ELR (cell line): Measurements from ENCODE around the gene EGFR.
"Not testable (repeated sequence)": the region's sequence is repeated elsewhere in the genome, so short reads cannot be mapped to it uniquely, and the experiment has no call there.

ENCODE experiments used
- DNase-seq: peaks from one replicate; pipeline ENCODE4 v3.0.0-alpha.2; 2015; ENCODE audit warnings: low read depth

The EGFR gene

DNA sequence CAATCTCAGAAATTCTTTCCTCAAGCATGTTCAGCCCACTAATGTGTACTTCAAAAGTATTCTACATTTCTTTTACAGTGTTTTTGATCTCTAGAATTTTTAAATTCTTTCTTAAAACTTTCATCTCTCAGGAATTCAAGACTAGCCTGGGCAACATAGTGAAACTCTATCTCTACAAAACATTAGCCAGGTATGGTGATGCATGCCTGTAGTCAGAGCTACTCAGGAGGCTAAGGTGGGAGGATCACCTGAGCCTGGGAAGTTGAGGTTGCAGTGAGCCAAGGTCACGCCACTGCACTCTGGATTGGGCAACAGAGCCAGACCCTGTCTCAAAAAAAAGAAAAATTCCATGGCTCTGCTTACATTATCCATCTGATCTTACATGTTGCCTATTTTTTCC, 5.0 kb upstream of the EGFR start:
- no peak for DNase-seq

DNA sequence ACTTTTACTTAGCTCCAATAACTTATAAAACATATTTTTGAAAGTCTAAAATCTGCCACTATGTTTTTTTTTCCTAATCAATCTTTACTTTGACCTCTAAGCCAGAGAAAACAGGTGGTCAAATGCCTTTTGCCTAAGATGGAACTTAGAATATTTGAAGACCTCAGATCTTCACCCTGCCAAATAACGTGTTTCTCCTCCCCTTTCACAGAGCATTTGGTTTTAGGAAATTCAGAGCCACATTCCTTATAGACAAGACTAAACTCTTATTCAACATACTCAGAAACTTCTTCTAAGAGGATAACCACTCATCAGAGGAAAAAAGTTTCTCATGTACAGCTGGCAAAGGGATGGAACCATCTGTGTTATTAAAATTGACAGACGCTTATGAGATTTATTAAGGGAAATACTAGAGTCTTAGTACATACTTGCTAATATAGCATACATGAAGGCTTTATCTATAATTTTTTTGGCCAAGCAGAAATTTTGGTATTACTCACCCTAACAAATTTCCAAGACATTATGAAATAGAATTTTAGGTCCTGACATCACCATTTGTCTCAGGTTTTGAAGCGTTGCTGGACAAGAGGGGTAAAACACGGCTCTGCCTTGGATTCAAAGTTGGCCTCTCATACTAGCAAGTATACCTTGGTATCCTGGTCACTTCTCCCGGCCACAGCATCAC, 2.6 kb upstream of the EGFR start:
- DNase-seq, result no peak

DNA sequence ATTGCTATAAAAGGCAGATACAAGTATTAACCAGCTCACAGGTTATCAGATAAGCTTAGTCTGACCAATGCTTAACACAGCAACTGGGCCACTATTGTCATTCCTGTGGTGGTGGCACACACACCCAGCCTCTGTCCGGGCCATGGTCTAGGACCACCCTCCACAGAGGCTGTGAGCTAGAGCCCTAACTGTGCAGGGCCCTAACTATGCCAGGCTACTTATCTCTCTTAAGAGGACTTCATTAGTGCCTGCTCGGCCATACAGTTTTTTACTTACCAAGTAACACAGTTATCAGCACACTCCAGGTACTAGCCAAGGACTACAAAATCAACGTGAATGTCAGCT, 2.1 kb upstream of the EGFR start:
- no peak for DNase-seq

DNA sequence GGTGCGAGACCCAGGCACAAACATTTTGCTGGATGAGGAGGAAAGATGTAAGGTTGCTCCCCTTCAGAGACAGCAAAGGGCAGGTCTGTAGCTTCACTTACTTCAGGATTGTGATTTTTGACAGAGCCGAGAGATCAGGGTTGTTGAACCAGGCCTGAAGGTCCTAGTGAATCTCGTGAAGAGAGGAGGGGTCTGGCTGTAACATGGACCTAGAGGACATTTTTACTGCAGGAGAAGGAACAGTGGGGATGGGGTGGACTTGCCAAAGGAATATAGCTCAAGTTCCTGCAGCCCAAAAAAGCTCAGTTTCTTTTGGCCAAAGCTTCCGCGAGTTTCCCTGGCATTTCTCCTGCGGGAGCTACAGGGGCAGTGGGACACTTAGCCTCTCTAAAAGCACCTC, 976 bp upstream of the EGFR start:
- DNase-seq, result no peak

DNA sequence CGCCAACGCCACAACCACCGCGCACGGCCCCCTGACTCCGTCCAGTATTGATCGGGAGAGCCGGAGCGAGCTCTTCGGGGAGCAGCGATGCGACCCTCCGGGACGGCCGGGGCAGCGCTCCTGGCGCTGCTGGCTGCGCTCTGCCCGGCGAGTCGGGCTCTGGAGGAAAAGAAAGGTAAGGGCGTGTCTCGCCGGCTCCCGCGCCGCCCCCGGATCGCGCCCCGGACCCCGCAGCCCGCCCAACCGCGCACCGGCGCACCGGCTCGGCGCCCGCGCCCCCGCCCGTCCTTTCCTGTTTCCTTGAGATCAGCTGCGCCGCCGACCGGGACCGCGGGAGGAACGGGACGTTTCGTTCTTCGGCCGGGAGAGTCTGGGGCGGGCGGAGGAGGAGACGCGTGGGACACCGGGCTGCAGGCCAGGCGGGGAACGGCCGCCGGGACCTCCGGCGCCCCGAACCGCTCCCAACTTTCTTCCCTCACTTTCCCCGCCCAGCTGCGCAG, 424 bp downstream of the EGFR start:
- DNase-seq, result peak; percentile 49

DNA sequence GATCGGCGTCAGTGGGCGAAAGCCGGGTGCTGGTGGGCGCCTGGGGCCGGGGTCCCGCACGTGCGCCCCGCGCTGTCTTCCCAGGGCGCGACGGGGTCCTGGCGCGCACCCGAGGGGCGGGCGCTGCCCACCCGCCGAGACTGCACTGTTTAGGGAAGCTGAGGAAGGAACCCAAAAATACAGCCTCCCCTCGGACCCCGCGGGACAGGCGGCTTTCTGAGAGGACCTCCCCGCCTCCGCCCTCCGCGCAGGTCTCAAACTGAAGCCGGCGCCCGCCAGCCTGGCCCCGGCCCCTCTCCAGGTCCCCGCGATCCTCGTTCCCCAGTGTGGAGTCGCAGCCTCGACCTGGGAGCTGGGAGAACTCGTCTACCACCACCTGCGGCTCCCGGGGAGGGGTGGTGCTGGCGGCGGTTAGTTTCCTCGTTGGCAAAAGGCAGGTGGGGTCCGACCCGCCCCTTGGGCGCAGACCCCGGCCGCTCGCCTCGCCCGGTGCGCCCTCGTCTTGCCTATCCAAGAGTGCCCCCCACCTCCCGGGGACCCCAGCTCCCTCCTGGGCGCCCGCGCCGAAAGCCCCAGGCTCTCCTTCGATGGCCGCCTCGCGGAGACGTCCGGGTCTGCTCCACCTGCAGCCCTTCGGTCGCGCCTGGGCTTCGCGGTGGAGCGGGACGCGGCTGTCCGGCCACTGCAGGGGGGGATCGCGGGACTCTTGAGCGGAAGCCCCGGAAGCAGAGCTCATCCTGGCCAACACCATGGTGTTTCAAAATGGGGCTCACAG, 1.1 kb downstream of the EGFR start:
- DNase-seq, result peak; percentile 67

DNA sequence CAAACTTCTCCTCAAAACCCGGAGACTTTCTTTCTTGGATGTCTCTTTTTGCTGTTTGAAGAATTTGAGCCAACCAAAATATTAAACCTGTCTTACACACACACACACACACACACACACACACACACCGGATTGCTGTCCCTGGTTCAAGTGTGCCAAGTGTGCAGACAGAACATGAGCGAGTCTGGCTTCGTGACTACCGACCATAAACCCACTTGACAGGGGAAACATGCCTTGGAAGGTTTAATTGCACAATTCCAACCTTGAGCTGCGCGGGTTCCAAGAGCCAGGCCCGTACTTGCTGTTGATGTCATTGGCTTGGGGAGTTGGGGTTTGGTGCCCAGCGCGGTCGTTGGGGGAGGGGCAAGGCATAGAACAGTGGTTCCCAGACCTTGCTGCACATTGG, 1.7 kb downstream of the EGFR start:
- peak; percentile 52 for DNase-seq

DNA sequence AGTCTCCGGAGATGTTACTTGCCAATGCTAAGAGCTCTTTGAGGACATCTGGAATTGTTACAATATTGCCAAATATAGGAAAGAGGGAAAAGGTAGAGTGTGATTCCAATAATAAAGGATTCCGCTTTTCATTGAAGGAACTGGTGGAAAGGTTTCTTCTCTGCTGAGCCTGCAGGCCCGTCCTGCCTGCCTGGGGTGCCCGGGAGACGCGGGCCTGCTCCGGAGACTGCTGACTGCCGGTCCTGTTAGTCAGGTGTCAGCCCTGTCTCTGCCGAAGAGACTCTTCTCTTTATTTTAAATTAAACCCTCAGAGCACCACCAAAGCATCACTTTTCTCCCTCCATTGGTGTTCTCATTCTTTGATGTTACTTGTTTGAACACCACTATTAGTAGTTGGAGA, 2.2 kb downstream of the EGFR start:
- DNase-seq, result no peak

DNA sequence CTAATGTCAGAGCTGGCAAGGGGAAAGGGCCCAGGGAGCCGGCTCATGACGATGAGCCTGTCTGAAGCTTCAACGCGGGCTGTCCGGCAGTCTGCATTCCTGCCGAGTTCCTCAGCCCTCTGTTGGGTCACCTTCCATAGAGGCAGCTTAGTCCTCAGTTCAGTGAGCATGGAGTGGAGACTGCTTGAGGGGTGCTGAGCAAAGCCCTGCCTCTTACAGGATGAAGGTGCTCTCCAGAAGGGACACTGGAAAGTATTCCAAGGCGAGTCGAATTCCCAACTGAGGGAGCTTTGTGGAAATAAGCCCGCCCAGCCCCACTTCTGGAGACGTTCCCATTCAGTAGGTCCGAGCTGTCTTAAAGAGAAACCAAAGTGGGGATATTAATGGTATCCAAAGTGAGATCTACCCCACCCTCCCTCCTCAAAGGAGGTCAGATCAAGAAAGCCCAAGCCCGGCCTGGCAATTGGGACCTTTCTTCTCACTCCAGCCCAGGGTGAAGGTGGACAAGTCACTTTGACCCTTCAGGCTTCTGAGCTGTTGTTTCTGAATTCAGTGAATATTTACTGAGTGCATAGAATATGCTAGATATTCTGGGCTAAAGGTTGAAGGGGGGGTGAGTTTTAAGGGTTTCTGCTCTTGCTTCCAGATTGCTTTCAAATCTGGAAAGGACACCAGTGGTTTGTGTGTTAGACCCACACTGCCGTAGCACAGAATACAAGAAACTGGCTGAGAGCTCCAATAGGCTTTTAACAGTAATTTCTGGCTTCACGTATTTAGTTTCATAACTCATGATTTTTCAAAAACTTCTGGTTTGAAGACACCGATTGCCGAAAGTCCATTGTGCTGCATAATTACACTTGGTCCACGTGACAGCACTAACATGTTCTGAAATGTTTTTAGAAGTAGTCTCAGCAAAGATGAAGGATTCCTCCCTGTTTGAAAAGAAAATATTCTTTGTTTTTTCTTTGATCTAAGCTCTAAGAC, 3.5 kb downstream of the EGFR start:
- peak; percentile 53 for DNase-seq

DNA sequence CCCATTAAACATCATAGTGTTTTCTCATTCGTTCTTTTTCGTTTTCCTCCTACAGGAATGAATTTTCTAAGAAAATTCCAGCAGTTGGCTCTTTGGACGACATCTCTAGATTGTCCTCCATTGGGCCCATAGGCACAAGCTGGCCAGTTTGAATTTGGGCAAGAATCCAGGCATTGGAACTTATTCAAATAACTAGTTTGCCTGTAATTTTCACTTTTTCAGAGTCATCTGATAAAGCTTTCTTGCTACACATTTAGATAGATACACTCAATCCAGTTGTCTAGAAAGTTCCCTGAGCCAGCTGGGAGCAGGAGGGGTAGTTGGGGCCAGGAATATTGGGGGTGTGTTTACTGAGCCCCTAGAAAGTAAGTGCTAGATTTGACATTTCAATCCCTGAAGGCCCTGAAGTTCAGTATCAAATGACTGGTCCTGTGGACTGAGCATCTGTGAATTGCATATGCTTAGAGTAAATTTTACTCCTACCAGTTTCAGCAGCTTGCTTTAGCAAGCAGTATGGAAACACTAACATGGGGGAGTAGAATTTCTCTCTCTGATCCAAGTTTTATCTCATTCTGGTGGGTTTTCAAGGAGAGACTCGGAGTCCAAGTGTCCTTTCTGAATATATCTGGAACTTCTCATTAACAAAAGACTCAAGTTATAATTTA, 5.2 kb downstream of the EGFR start:
- no peak for DNase-seq

DNA sequence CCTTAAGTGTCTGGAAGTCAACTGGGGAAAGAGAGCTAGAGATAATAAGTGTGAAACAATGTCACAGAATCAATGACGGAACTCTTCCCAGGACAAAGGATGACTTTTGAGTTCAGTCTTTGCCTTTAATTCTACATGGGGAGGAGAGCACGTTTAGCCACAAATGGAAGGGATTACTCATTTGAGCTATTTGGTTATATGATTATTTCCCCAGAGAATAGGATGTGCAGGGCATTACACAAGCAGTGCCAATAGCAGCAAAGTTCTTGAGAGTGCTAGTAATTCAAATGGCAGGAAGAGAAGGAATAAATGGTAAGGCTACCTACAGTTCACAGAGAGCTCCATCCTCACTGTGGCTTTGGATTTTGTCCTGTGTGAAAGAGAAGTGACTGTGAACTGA, 6.0 kb downstream of the EGFR start:
- peak; percentile 58 for DNase-seq

DNA sequence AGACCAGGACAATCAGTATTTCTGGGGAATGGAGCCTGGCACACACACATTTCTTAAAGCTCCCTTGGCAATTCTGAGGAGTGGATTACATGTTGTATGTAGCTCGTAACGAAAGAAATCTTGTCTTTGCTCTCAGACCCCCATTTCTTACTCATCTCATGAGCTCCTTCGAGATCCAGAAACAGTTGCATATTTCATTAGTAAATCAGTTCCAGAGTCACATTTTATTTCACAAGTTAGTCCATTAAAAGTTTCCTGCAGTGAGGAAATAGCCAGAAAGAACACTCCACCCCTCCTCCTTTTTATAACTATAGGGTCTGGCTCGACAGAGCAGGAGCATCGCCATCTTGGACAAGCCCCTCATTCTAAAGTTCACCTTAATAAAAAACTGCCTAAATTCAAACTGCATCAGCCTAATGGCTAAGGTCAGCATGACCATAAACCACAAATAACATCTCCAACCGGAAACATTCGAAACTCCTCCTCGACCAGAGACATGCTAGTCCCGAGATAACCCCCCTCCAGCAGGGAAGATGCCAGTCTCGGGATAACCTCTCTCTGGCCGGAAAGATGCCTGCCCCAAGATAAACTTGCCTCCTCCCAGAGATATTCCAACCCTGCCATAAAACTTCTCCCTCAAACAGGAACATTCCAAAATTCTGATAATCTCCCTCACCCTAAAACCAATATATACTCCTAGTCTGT, 7.4 kb downstream of the EGFR start:
- DNase-seq, result no peak

DNA sequence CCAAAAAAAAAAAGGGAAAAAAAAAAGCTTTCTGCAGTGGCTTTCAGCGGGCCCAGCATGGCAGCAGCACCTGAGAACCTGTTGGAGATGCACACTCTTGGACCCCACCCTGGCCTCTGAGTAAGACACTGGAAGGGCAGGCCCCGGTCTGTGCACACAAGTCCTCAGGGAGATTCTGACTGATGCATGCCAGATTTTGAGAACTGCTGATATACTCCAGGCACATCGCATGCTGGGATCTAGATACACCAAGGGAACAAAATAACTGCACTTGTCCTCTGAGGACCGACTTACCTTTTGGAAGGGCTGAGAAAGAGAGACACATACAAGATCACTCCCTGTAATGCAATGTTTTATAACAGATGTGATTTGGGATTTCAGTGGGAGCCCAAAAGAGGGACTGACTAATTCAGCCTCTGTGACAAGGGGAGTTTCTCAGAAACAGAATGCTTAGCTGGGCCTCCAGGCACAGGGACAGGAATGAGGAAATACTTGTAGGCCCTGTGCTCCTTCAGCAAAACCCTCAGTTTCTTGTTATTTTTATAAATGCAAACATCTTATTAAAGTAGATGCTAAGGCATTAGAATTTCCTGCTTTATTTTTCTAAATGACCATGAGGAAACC, 8.2 kb downstream of the EGFR start:
- no peak for DNase-seq

DNA sequence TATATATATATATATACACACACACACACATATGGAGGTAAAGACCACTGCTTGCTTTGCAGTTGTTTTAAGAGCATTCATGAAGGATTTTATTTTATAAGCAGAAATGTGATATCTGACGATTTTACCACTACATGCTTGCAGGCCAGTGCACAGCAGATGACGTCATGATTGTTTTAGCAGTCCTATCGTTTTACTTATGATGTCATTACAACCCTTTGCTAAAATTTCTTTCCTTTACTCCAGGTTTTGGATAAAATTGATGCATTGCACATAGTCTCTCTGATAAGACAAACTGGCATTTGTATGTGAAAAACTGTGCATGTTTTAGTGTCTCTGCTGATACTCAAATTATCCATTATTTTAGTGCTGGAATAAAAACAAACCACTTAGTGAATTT, 9.2 kb downstream of the EGFR start:
- peak; percentile 42 for DNase-seq

DNA sequence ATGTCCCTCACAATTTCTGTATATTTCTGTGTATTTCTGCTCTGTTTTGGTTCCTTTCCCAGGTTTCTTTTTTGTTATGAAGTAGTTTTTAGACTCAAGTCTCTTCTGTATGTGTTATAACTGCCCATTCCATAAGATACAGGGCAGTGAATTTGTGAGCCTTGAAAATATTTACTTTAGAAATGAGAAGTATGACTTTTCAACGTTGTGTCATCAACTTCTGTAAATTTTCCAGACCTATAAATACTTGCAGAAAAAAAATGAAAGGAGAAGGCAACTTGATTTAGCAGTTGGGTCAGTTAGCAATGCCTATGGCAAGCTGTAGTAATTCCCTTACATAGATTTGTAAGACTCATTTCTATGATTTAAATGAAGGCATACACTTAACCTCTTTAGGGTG, 11.5 kb downstream of the EGFR start:
- DNase-seq, result no peak

DNA sequence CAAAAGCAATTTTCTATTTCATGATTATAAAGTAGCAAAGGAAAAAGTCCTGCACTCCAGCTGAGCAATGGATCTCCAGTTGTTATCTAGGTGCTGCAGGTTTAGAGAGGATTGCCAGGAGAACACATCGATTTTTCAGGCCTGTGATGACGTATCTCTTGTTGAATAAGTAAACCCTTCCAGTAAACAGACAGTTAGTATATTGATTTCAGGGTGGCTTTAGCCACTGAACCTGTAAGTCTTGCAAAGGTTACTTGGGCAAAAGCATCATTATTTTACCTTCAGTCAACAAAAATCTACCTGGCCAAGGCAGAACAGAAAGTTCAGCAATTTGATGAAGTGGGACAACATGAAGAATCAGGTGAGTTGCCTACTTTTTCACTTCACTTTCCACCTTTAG, 12.3 kb downstream of the EGFR start:
- DNase-seq, result no peak

DNA sequence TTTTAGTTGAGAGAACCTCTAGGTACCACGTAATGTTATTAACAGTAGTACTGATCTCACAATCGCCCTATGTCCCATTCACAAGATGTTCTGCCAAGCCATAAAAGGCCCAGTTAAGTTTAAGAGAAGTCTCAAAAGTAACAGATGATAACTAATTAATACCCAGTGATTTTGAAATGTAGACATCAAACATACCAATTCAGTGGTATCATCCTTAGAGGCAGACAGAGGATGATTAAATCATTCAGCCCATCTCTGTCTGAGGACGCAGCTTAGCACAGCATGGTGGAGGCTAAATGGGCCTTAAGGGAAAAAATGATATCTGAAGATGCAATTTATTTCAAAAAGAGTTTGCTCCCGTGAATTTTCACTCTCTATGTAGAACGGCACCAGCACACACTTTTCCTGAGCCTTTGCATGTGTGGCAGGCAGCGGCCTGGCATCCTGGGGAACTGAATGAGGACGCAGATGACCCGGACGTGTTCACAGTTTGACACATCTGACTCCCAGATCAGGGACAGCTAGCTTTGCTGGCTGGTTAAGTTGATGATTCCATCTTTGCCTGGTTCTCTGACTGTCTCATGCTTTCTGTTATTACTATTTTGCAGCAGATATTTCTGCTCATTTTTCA, 13.4 kb downstream of the EGFR start:
- no peak for DNase-seq

DNA sequence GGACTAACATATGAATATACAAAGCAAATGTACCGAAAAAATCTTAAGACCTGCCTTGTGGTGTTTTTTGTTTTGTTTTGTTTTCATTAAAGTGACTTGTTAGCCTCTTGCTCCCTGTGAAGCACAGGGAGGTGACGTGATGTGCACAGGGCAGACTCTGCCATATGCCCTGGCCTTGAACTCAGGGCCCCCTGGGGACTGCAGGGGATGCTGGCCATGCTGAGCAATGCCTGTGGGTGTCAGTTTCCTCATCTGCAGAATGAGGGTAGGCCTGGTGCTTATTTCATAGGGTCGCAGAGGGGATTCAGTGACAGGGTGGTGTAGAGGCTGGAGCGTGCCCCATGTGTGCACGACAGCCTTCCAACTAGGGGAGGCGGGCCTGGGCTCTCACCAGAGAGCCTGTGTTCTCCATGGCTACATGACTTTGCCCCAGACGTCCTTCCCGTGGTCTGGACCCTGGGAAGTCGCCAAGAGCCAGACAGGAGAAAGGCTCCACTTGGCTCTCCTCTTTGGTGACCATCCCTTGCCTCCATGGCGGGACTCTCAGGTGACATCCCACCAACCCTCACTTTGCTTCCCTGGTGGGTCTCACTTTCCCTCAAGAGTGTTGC, 14.5 kb downstream of the EGFR start:
- DNase-seq, result no peak

DNA sequence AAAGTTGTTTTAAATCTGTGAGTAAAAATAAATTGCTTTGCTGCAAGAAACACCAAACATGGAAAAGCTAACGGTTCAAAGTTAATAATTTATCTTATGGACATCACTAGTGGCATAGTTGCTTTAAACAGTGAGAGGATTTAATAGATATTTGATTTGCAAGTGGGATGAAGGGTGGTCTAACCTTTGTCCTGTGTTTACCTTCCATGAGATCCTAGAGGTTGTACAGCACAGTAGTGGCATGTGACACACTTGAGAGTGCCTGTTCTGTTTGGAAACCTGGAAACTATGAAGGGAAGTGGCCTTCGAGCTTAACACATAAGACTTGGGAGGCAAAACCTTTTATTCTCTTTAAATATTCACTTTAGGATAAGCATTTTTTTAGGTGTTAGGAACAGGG, 16.0 kb downstream of the EGFR start:
- no peak for DNase-seq

DNA sequence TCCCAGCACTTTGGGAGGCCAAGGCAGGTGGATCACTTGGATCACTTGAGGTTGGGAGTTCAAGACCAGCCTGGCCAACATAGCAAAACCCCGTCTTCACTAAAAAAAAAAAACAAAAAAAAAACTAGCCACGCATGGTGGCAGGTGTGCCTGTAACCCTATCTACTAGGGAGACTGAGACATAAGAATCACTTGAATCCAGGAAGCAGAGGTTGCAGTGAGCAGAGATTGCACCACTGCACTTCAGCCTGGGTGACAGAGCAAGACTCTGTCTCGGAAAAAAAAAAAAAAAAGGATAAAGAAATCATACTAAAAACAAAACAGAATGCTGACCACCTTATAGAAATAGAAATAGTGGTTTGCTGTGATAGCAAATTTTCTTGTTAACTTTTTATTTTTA, 16.6 kb downstream of the EGFR start:
- not testable (repeated sequence) for DNase-seq
